Measurements from ENCODE around the gene PCDHGC4. TPM values are rescaled to one million over a fixed set of nuclear protein-coding genes. Genes with fewer than 3 reads are reported as not detected.

Gene PCDHGC4
- total and polyA plus RNA-seq, 2 of the 13 experiments (the other 11 are each of a cell fraction or from before 2014, with no cell fraction given) = 0.07 TPM; not detected in 1

GRCh38 chr5:141524604-141525597 is 40.1 kb downstream of the PCDHGC4 start (continued):
- no peak for TF ChIP-seq ZNF629 (CRISPR knock-in tag; conservative IDR thresholded peaks at IDR 0.05)
- no peak for TF ChIP-seq ZNF784 (CRISPR knock-in tag; IDR thresholded peaks at IDR 0.05; ENCODE audit: borderline replicate concordance)
- TF ChIP-seq SNAI1 (CRISPR knock-in tag; IDR thresholded peaks at IDR 0.05; ENCODE audit: borderline replicate concordance) = no peak
- peak; percentile 17; the same call in 1 of the 2 replicates for TF ChIP-seq YEATS2 (CRISPR knock-in tag; IDR thresholded peaks at IDR 0.05; ENCODE audit: borderline replicate concordance)
- TF ChIP-seq STAT5B (CRISPR knock-in tag; IDR thresholded peaks at IDR 0.05) = no peak
- TF ChIP-seq ZNF569 (CRISPR knock-in tag; IDR thresholded peaks at IDR 0.05; ENCODE audit: borderline replicate concordance) = no peak
- TF ChIP-seq ZNF709 (CRISPR knock-in tag; IDR thresholded peaks at IDR 0.05) = no peak
- no peak for TF ChIP-seq ZNF646 (CRISPR knock-in tag; IDR thresholded peaks at IDR 0.05)
- TF ChIP-seq ZNF121 (CRISPR knock-in tag; IDR thresholded peaks at IDR 0.05) = no peak
- no peak for TF ChIP-seq KAT7 (CRISPR knock-in tag; IDR thresholded peaks at IDR 0.05; ENCODE audit: borderline replicate concordance)
- peak; percentile 67; the same call in 1 of the 2 replicates for TF ChIP-seq HMGXB3 (CRISPR knock-in tag; IDR thresholded peaks at IDR 0.05; ENCODE audit: borderline replicate concordance)
- peak; percentile 81 for TF ChIP-seq KDM1A (CRISPR knock-in tag; IDR thresholded peaks at IDR 0.05)
- TF ChIP-seq AKAP8 (CRISPR knock-in tag; IDR thresholded peaks at IDR 0.05) = no peak
- no peak for TF ChIP-seq ZNF773 (CRISPR knock-in tag; IDR thresholded peaks at IDR 0.05; ENCODE audit: borderline replicate concordance)
- no peak for TF ChIP-seq NFE2L2 (IDR thresholded peaks at IDR 0.05; ENCODE audit: low read length)
- no peak for TF ChIP-seq ARNTL (CRISPR knock-in tag; IDR thresholded peaks at IDR 0.05)
- TF ChIP-seq KLF11 (CRISPR knock-in tag; IDR thresholded peaks at IDR 0.05) = no peak
- no peak for TF ChIP-seq SMYD3 (CRISPR knock-in tag; IDR thresholded peaks at IDR 0.05)

Measured in HepG2 (cell line).